HUES6 (cell line): ENCODE results near the gene GLA.

ENCODE experiments used
- H3K27ac ChIP-seq: 2 replicates; pipeline ENCODE4 v1.7.0; 2013; ENCODE audit warnings: low read depth, mild to moderate bottlenecking, low read length, inconsistent platforms
- H3K27me3 ChIP-seq: 2 replicates; pipeline ENCODE4 v1.6.1; 2013; ENCODE audit warnings: low read length; ENCODE audit not compliant: control insufficient read depth, insufficient read depth
- H3K36me3 ChIP-seq: 2 replicates; pipeline ENCODE4 v1.6.1; 2013; ENCODE audit warnings: low read length; ENCODE audit not compliant: control insufficient read depth, insufficient read depth
- H3K4me1 ChIP-seq: 2 replicates; pipeline ENCODE4 v1.6.1; 2013; ENCODE audit warnings: low read length; ENCODE audit not compliant: control insufficient read depth, insufficient read depth
- H3K4me3 ChIP-seq: 2 replicates; pipeline ENCODE4 v1.5.1; 2013; ENCODE audit warnings: low read depth, low read length
- H3K9ac ChIP-seq: one replicate; pipeline ENCODE4 v1.6.1; 2013; ENCODE audit warnings: mild to moderate bottlenecking, low read length
- H3K9me3 ChIP-seq: 2 replicates; pipeline ENCODE4 v1.6.1; 2013; ENCODE audit warnings: low read depth, low read length; ENCODE audit not compliant: control insufficient read depth, insufficient read depth

The GLA gene

DNA sequence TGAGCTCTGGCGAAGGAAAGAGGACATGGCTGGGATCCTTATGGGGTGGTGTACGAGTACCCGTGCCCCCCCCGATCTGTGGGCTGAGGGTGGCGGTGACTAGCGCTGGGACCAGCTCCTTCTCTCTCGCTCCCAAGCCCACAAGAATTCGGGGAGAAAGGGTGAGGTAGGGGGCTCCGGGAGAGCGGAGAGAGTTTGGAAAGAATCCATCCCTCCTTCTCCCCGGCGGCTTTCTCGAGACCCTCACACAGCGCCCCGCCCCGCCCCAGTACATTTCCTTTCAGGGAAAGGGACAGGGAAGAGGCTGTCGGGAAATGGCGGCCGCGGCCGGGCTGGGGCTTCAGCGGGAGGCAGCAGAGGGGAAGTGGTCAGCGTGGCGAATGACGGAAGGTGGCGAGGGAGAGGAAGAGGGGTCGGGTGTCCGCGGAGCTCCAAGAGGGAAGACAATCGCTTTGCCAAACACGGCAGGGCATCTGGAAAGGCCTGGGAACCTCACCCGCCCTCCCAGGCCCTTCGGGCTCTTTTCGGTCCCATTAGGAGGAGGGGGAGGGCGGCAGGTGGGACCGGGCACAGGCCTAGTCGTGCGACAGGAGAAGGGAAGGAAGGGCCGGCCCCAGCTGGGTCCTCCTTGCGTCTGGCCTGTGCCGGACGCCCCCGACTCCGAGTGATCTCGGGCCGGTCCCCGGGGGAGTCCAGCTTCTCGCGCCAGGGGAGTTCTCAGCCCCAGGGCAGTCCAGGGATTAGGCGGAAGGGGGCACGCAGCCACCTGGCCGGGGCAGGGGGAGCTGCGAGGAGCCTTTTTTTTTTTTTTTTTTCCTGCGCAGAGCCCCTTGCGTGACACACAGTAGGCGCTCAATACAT, 10.5 kb upstream of the GLA start:
- no peaks in the 10 kb centered on the region for H3K9me3 ChIP-seq
- H3K4me3 ChIP-seq = peak overlapping the region; percentile 90
- H3K27me3 ChIP-seq = no peaks in the 10 kb centered on the region
- H3K36me3 ChIP-seq = peaks cover 6% of the 10 kb centered on the region; the same call in 1 of the 2 replicates
- H3K9ac ChIP-seq = peak overlapping the region; percentile 97
- peaks cover 29% of the 10 kb centered on the region for H3K4me1 ChIP-seq
- H3K27ac ChIP-seq = peak overlapping the region; percentile 94

DNA sequence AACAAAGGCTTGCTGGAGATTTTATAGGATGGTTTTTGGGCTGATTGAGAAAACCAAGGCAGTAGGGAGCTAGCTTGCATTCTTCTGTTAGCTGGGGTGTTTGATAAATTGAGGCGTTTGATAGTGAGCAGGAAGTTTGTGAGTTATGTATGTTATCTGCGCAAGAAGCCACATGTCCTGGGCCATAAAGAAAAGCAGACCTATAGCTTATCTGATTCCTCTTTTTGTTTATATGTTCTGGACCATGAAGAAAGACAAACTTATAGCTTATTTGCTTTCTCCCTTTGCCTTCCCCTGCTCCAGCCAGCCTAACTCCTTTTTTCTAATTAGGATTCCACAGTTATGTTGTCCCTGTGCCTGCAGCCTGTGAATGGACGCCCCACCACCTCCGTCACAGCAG, 9.5 kb upstream of the GLA start:
- Histone ChIP-seq H3K9me3 (no peaks in the 10 kb centered on the region), H3K4me3 (peak overlapping the region; percentile 90; the same call in 1 of the 2 replicates), H3K36me3 (peaks cover 17% of the 10 kb centered on the region), H3K4me1 (peaks cover 29% of the 10 kb centered on the region), H3K27ac (no peak overlapping the region), H3K9ac (no peak overlapping the region), H3K27me3 (no peaks in the 10 kb centered on the region)

DNA sequence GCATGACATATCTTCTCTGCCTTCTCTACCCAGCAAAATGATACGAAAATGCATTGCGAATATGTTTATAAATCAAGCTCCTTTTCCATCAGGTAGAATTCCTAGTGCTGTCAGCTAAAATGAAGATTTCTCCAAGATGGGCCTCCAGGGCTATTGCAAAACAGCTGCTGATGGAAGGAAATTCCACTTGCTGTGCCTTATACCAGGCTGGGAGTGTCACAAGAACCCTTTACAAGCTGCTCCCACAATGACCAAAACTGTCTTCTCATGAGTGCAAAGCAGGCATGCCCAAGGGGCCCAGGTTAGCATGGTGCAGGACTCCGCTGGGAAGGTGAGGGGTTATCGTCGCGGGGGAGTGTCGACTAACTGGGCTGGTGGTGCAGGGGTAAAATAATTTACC, 9.0 kb upstream of the GLA start:
- Histone ChIP-seq H3K4me1 (peaks cover 29% of the 10 kb centered on the region), H3K9me3 (no peaks in the 10 kb centered on the region), H3K27ac (no peak overlapping the region), H3K27me3 (no peaks in the 10 kb centered on the region), H3K9ac (no peak overlapping the region), H3K36me3 (peaks cover 22% of the 10 kb centered on the region), H3K4me3 (no peak overlapping the region)

DNA sequence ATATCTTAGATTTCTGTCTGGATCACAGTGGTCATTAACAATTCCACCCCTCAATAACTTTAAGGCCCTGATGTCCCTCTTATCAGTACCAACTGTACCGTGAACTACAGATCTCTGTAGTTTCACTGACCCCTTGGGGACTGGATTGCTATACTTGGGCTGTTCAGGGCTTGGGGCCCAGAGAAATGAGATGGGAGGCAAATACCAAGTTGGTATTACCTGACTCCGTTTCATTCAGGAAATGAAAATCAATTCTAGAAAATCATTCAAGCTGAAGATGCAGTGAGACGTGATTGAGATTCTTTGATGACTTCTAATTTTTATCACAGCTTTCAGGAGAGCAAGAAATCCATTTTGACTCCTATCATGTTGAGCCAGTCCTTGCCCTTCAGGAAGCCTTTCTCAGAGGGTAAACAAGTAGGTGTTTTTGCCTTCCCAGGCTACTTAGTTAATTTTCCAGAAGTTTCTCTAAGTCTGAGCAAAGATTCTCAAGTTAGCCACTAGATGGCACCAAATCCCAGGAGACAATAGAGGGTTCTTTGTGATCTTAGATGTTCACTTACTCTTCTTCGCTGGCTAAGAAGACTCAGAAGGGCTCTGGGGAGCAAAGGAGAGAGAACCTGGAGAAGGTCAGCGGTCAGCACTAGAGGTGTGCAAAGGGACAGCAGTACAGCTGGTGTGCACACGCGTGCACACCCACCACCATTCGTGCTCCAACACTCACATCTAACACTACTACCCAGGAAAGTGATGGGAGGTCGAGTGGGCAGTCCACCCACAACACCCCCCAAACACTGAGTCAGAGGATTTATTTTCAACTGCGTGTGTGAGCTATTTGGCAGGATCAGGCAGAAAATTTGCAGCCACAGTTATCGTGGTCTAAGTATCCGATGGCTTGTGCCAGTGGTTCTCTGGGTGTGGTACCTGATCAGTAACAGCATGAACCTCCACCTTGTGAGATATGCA, 7.7 kb upstream of the GLA start:
- Histone ChIP-seq H3K27ac (0 out of 2 replicates have a peak overlapping the region, but pooled peaks have one; percentile 27), H3K9me3 (no peaks in the 10 kb centered on the region), H3K27me3 (no peaks in the 10 kb centered on the region), H3K4me1 (peaks cover 29% of the 10 kb centered on the region), H3K36me3 (peaks cover 22% of the 10 kb centered on the region), H3K9ac (no peak overlapping the region), H3K4me3 (0 out of 2 replicates have a peak overlapping the region, but pooled peaks have one; percentile 23)

DNA sequence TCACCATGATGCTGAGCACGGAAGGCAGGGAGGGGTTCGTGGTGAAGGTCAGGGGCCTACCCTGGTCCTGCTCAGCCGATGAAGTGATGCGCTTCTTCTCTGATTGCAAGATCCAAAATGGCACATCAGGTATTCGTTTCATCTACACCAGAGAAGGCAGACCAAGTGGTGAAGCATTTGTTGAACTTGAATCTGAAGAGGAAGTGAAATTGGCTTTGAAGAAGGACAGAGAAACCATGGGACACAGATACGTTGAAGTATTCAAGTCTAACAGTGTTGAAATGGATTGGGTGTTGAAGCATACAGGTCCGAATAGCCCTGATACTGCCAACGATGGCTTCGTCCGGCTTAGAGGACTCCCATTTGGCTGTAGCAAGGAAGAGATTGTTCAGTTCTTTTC, 4.3 kb upstream of the GLA start:
- Histone ChIP-seq H3K27ac (no peak overlapping the region), H3K4me3 (no peak overlapping the region), H3K36me3 (peaks cover 22% of the 10 kb centered on the region), H3K4me1 (peaks cover 11% of the 10 kb centered on the region), H3K9me3 (no peaks in the 10 kb centered on the region), H3K9ac (no peak overlapping the region), H3K27me3 (no peaks in the 10 kb centered on the region)

DNA sequence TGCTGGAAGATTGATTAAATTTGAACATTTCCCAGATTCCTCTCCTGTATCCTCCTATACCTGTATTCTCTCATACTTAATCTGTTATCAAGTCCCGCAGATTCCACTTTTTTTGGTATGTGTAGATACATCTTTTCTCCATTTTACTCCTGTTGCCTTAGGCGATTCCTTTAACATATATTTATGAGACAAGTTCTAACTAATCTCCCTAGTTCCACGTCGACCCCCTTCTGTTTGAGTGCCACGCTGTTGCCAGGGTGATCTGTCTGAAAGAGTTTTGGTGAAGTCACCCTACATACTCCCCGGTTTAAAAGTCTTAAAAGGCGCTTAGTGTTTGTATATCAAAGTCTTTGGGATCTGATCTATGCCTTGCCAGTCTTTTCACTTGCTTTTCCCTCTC, 2.7 kb upstream of the GLA start:
- Histone ChIP-seq H3K9me3 (no peaks in the 10 kb centered on the region), H3K36me3 (peaks cover 22% of the 10 kb centered on the region), H3K27me3 (no peaks in the 10 kb centered on the region), H3K27ac (no peak overlapping the region), H3K4me3 (no peak overlapping the region; the same call in 1 of the 2 replicates), H3K4me1 (peaks cover 3% of the 10 kb centered on the region; the same call in 1 of the 2 replicates), H3K9ac (no peak overlapping the region)

DNA sequence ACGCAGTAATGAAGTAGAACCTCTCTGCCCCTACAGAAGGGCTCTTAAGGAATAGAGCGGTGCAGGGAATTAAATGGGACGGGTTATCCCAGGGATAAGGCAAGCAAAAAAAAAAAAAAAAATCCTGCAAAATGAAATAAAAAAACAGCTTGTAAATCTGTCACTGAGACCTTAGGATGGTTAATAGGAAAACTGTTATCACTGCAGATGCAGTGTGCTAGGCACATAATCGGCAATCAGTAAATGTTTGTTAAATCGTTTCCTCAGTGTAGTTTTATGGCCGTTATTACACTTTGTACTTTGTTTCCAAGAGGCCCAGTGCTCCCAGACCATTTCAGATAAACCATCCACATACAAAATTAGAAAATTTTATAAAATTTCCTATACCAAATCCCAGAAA, 1.3 kb upstream of the GLA start:
- Histone ChIP-seq H3K9ac (peak overlapping the region; percentile 93), H3K9me3 (no peaks in the 10 kb centered on the region), H3K27me3 (no peaks in the 10 kb centered on the region), H3K4me3 (peak overlapping the region; percentile 86), H3K27ac (peak overlapping the region; percentile 91), H3K36me3 (peaks cover 22% of the 10 kb centered on the region), H3K4me1 (no peaks in the 10 kb centered on the region; the same call in 1 of the 2 replicates)

DNA sequence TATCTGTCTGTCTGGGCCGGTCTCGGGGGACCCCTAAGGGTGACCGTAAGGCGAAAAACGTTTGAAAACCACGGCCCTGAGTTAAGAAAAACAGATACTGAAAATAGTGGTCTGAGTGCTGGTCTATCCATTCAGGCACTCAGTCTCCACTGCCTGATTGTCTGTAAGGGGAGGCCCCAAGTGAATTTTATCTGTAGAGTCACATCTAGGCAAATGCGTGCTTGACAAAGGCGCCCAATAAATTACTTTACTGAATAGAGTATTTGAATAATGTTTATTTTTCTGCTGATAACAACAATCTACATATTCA, 762 bp upstream of the GLA start:
- H3K9me3 ChIP-seq = no peaks in the 10 kb centered on the region
- H3K27me3 ChIP-seq = no peaks in the 10 kb centered on the region
- peak overlapping the region; percentile 86 for H3K4me3 ChIP-seq
- peak overlapping the region; percentile 91 for H3K27ac ChIP-seq
- H3K9ac ChIP-seq = peak overlapping the region; percentile 93
- no peaks in the 10 kb centered on the region; the same call in 1 of the 2 replicates for H3K4me1 ChIP-seq
- peaks cover 21% of the 10 kb centered on the region for H3K36me3 ChIP-seq

DNA sequence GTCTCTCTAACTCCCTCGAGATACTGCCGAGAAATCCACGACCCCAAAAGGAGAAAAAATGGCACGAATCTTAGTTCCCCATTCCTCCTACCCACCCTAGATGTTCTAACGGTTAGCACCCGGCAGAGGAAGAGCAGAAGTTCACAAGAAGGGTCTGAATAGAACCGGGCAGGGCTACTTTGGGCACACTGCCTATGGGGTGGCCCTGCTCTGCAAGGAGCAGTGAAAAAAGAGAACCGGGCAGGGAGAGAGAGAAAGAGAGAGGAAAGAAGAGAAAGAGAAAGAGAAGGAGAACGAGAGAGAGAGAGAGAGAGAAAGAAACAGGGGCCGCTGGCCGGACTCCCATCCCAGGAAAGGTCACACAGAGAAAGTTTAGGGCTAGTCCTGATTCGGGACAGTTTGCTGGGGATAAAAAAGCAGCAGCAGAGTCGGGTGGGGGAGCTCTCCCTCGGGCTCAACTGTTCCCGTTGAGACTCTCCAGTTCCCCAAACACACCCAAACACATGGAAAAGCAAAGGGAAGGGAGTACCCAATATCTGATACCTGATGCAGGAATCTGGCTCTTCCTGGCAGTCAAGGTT, 468 bp downstream of the GLA start:
- Histone ChIP-seq H3K36me3 (peaks cover 16% of the 10 kb centered on the region), H3K4me3 (peak overlapping the region; percentile 86), H3K4me1 (no peaks in the 10 kb centered on the region; the same call in 1 of the 2 replicates), H3K9ac (peak overlapping the region; percentile 88), H3K27ac (peak overlapping the region; percentile 30; the same call in 1 of the 2 replicates), H3K9me3 (no peaks in the 10 kb centered on the region), H3K27me3 (no peaks in the 10 kb centered on the region)

DNA sequence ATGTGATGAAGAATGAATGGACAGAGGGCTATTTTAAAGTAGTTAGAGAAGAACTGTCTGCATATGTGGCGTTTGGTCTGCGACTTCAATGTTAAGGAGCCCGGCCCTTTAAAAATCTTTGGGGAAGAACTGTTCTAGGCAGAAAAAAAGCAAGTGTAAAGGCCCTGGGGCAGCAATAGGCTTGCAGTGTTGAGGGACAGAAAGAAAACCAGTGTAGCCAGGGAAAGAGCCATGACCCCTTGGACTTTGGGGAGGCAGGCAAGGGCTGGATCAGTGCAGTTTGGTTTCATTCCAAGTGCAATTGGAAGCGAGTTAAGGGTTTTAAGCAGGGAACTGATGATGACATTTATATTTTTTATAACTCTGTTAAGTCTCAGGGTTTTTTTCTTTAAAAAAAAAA, 7.9 kb downstream of the GLA start:
- Histone ChIP-seq H3K9ac (no peak overlapping the region), H3K4me1 (no peaks in the 10 kb centered on the region), H3K9me3 (no peaks in the 10 kb centered on the region), H3K27ac (no peak overlapping the region), H3K36me3 (peaks cover 49% of the 10 kb centered on the region), H3K4me3 (no peak overlapping the region), H3K27me3 (no peaks in the 10 kb centered on the region)
